HEK293T (cell line): Measurements from ENCODE around the gene NPRL2.

ENCODE experiments used
- ARNT ChIP-seq: fragments of 450-650 bp; IDR thresholded peaks from 2 replicates; pipeline ENCODE4 v1.6.1; 2017; ENCODE audit warnings: mild to moderate bottlenecking
- BHLHE40 ChIP-seq: fragments of 450-650 bp; IDR thresholded peaks from 2 replicates; pipeline ENCODE4 v1.6.1; 2016; ENCODE audit warnings: mild to moderate bottlenecking, moderate library complexity, borderline replicate concordance
- CTBP1 ChIP-seq: fragments of 450-650 bp; IDR thresholded peaks from 2 replicates; pipeline ENCODE4 v1.6.1; 2016; ENCODE audit warnings: borderline replicate concordance
- ELF4 ChIP-seq: fragments of 450-650 bp; IDR thresholded peaks from 2 replicates; pipeline ENCODE4 v1.6.1; 2017; ENCODE audit warnings: antibody characterized with exemption
- FOXA1 ChIP-seq: fragments of 450-650 bp; IDR thresholded peaks from 2 replicates; pipeline ENCODE4 v1.6.1; 2016; ENCODE audit warnings: mild to moderate bottlenecking
- FOXK2 ChIP-seq: fragments of 450-650 bp; IDR thresholded peaks from 2 replicates; pipeline ENCODE4 v1.6.1; 2016; ENCODE audit warnings: mild to moderate bottlenecking
- FOXM1 ChIP-seq: fragments of 450-650 bp; IDR thresholded peaks from 2 replicates; pipeline ENCODE4 v1.6.1; 2017; ENCODE audit warnings: mild to moderate bottlenecking, borderline replicate concordance
- HDGF ChIP-seq: fragments of 450-650 bp; IDR thresholded peaks from 2 replicates; pipeline ENCODE4 v1.6.1; 2017; ENCODE audit warnings: antibody characterized with exemption, borderline replicate concordance
- NFRKB ChIP-seq: fragments of 450-650 bp; IDR thresholded peaks from 2 replicates; pipeline ENCODE4 v1.6.1; 2016; ENCODE audit warnings: mild to moderate bottlenecking, moderate library complexity
- PKNOX1 ChIP-seq: fragments of 450-650 bp; IDR thresholded peaks from 2 replicates; pipeline ENCODE4 v1.6.1; 2016
- SUZ12 ChIP-seq: fragments of 450-650 bp; IDR thresholded peaks from 2 replicates; pipeline ENCODE4 v1.6.1; 2016; ENCODE audit warnings: mild to moderate bottlenecking
- TARDBP ChIP-seq: fragments of 450-650 bp; IDR thresholded peaks from 2 replicates; pipeline ENCODE4 v1.6.1; 2016
- ZNF384 ChIP-seq: fragments of 450-650 bp; IDR thresholded peaks from 2 replicates; pipeline ENCODE4 v1.6.1; 2016

GRCh38 chr3:50314342-50314741 is 36.2 kb downstream of the NPRL2 start:
- no peak for TF ChIP-seq FOXK2
- TF ChIP-seq NFRKB: no peak
- no peak for TF ChIP-seq ELF4
- TF ChIP-seq FOXA1: no peak
- no peak for TF ChIP-seq ZNF384
- no peak for TF ChIP-seq BHLHE40
- TF ChIP-seq ARNT: no peak
- TF ChIP-seq TARDBP: no peak
- TF ChIP-seq SUZ12: no peak
- TF ChIP-seq CTBP1: no peak
- no peak for TF ChIP-seq HDGF
- no peak for TF ChIP-seq FOXM1
- no peak for TF ChIP-seq PKNOX1
